NCI-H82 treated with DMSO at 0.1 percent for 48 hours (cell line): Measurements from ENCODE around the gene LRP5.
"Not testable (repeated sequence)": the region's sequence is repeated elsewhere in the genome, so short reads cannot be mapped to it uniquely, and the experiment has no call there.

ENCODE experiments used
- DNase-seq: peaks from one replicate; lab custom pipeline; 2025; ENCODE audit not compliant: unreplicated experiment; lab: John Stamatoyannopoulos, UW

LRP5 gene

GRCh38 chr11:68282141-68282860, 30.1 kb upstream of the LRP5 start:
- no peak for DNase-seq

- no peak for DNase-seq
These were observed 29.5 kb upstream of the LRP5 start for GRCh38 chr11:68282861-68283230.

GRCh38 chr11:68284588-68284987, 27.8 kb upstream of the LRP5 start:
- not testable (repeated sequence) for DNase-seq

GRCh38 chr11:68287419-68287818, 25.0 kb upstream of the LRP5 start:
- no peak for DNase-seq

GRCh38 chr11:68289456-68289855, 22.9 kb upstream of the LRP5 start:
- DNase-seq: no peak

- no peak for DNase-seq
These were observed 18.7 kb upstream of the LRP5 start for GRCh38 chr11:68293708-68294107.

GRCh38 chr11:68295271-68295670, 17.1 kb upstream of the LRP5 start:
- no peak for DNase-seq

- DNase-seq: no peak
These were observed 16.5 kb upstream of the LRP5 start for GRCh38 chr11:68295940-68296339.

- no peak for DNase-seq
These were observed 15.9 kb upstream of the LRP5 start for GRCh38 chr11:68296344-68297051.

GRCh38 chr11:68297052-68297378, 15.4 kb upstream of the LRP5 start:
- DNase-seq: no peak

GRCh38 chr11:68297494-68297811, 14.9 kb upstream of the LRP5 start:
- DNase-seq: no peak

- DNase-seq: no peak
These were observed 14.4 kb upstream of the LRP5 start for GRCh38 chr11:68297812-68298658.

- no peak for DNase-seq
These were observed 13.5 kb upstream of the LRP5 start for GRCh38 chr11:68298659-68299516.

- DNase-seq: not testable (repeated sequence)
These were observed 12.9 kb upstream of the LRP5 start for GRCh38 chr11:68299517-68299879.

- DNase-seq: no peak
These were observed 12.1 kb upstream of the LRP5 start for GRCh38 chr11:68300076-68300830.

- DNase-seq: no peak
These were observed 10.1 kb upstream of the LRP5 start for GRCh38 chr11:68302256-68302655.

- DNase-seq: no peak
These were observed 9.7 kb upstream of the LRP5 start for GRCh38 chr11:68302670-68303069.

GRCh38 chr11:68303083-68303482, 9.3 kb upstream of the LRP5 start:
- DNase-seq: no peak

GRCh38 chr11:68303982-68304780, 8.2 kb upstream of the LRP5 start:
- no peak for DNase-seq

- no peak for DNase-seq
These were observed 5.8 kb upstream of the LRP5 start for GRCh38 chr11:68306636-68307035.
